Subcutaneous abdominal adipose tissue (tissue), 5 donors: Measurements from ENCODE around the gene ITPR1.

ENCODE experiments used
- H3K27ac ChIP-seq: one replicate; pipeline ENCODE4 v1.7.0; 2013; ENCODE audit warnings: low read depth, mild to moderate bottlenecking, inconsistent platforms, low read length, moderate library complexity
- H3K27me3 ChIP-seq, 5 donors: one replicate each; pipeline ENCODE4 v1.7.0; 2013; ENCODE audit warnings: low read length in 5 of 5, inconsistent platforms in 1 of 5; ENCODE audit not compliant: control insufficient read depth in 5 of 5, insufficient read depth in 4 of 5
- H3K36me3 ChIP-seq, 5 donors: one replicate each; pipeline ENCODE4 v1.7.0; 2013; ENCODE audit warnings: low read length in 5 of 5; ENCODE audit not compliant: control insufficient read depth in 5 of 5, insufficient read depth in 5 of 5
- H3K4me1 ChIP-seq, 5 donors: one replicate each; pipeline ENCODE4 v1.7.0; 2013; ENCODE audit warnings: low read length in 5 of 5, mild to moderate bottlenecking in 3 of 5, moderate library complexity in 1 of 5; ENCODE audit not compliant: control insufficient read depth in 5 of 5, insufficient read depth in 5 of 5
- H3K4me3 ChIP-seq, 5 donors: one replicate each; pipeline ENCODE4 v1.7.0; 2013; ENCODE audit warnings: low read length in 5 of 5, low read depth in 1 of 5
- H3K9ac ChIP-seq, 5 donors: one replicate each; pipeline ENCODE4 v1.7.0; 2013; ENCODE audit warnings: low read length in 5 of 5, mild to moderate bottlenecking in 4 of 5, moderate library complexity in 3 of 5
- H3K9me3 ChIP-seq, 5 donors: one replicate each; pipeline ENCODE4 v1.7.0; 2013; ENCODE audit warnings: low read length in 5 of 5; ENCODE audit not compliant: control insufficient read depth in 5 of 5
- donor health status: healthy.
- donor health status: healthy.
- donor health status: healthy.
- donor health status: healthy.
- donor health status: healthy.

The ITPR1 gene

DNA sequence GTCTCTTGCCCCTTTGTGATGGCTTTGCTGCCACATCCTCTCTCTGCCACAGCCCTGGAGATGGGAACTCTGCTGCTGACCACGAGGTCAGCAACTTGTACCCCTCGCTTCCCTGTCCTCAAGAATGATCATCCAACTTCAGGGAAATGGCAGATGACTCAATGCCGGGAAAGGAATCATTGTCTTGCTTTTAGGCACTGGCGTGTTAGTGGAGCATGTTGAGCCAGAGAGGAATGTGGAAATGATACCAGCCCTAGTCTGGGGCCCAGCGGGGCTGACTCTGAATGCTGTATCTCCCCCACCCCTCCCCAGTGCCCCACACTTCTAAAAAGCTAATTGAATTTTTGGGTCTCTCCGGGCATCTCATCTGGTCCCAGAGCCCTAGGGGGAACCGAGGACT lies 301.2 kb downstream of the ITPR1 start:
- no peak overlapping the region for H3K27ac ChIP-seq
- peaks cover 5 to 29% (median 19%) of the 10 kb centered on the region in 5 donors for H3K36me3 ChIP-seq

DNA sequence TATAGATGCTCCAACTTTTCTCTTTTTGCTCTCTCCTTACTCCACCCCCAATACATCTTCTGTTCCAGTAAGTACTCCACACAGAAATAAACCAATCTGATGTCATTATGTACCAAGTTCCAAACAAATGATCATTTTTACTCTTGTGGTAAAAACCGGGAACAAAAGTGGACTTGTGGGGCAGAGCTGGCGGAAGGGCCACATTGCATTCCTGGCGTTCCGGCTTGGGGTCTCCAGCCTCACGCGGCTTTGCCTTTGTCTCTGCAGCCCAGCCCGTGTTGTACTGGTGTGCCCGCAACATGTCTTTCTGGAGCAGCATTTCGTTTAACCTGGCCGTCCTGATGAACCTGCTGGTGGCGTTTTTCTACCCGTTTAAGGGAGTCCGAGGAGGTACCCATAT lies 301.6 kb downstream of the ITPR1 start:
- no peaks in the 10 kb centered on the region for H3K27me3 ChIP-seq
- no peak overlapping the region for H3K4me3 ChIP-seq
- H3K36me3 ChIP-seq = peaks cover 5 to 29% (median 19%) of the 10 kb centered on the region in 5 donors
- H3K4me1 ChIP-seq = peaks cover 0 to 3% (median 0%) of the 10 kb centered on the region in 5 donors
- H3K9ac ChIP-seq = no peak overlapping the region
- H3K9me3 ChIP-seq = peaks cover 0 to 9% (median 0%) of the 10 kb centered on the region in 5 donors
- H3K27ac ChIP-seq = no peak overlapping the region

More for the DNA sequence above, 301.2 kb downstream of the ITPR1 start:
- H3K4me3 ChIP-seq = no peak overlapping the region
- H3K4me1 ChIP-seq = peaks cover 0 to 3% (median 0%) of the 10 kb centered on the region in 5 donors
- H3K27me3 ChIP-seq = no peaks in the 10 kb centered on the region
- peaks cover 0 to 9% (median 0%) of the 10 kb centered on the region in 5 donors for H3K9me3 ChIP-seq
- no peak overlapping the region for H3K9ac ChIP-seq

DNA sequence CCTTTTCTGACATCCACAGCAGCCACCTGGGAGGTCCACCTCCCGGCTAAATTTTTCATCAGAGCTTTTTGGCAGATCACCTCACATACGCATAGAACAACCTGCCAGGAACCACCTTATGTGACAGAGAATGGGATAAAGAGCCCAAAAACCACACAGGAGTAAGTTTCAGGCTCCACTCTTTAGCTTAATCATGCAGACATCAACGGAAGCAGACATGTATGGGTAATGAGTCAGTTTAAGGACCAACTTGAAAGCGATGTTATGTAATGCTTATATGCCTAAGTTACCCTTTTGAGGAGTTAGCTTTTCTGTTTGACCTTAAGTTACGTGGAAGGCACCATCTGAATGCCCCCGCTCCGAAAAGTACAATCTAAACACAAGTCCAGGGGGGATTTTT lies 302.8 kb downstream of the ITPR1 start:
- no peak overlapping the region for H3K27ac ChIP-seq
- H3K4me1 ChIP-seq = peaks cover 0 to 3% (median 0%) of the 10 kb centered on the region in 5 donors
- H3K27me3 ChIP-seq = no peaks in the 10 kb centered on the region
- H3K9me3 ChIP-seq = peaks cover 0 to 9% (median 0%) of the 10 kb centered on the region in 5 donors
- no peak overlapping the region for H3K9ac ChIP-seq
- peaks cover 2 to 28% (median 14%) of the 10 kb centered on the region in 5 donors for H3K36me3 ChIP-seq
- no peak overlapping the region for H3K4me3 ChIP-seq

GRCh38 chr3:4797201-4797705 lies 304.1 kb downstream of the ITPR1 start:
- Histone ChIP-seq H3K27me3 (no peaks in the 10 kb centered on the region), H3K27ac (no peak overlapping the region), H3K9ac (no peak overlapping the region), H3K4me1 (peaks cover 0 to 3% (median 0%) of the 10 kb centered on the region in 5 donors), H3K36me3 (peaks cover 3 to 18% (median 6%) of the 10 kb centered on the region in 5 donors), H3K4me3 (no peak overlapping the region), H3K9me3 (peaks cover 0 to 5% (median 0%) of the 10 kb centered on the region in 5 donors)

DNA sequence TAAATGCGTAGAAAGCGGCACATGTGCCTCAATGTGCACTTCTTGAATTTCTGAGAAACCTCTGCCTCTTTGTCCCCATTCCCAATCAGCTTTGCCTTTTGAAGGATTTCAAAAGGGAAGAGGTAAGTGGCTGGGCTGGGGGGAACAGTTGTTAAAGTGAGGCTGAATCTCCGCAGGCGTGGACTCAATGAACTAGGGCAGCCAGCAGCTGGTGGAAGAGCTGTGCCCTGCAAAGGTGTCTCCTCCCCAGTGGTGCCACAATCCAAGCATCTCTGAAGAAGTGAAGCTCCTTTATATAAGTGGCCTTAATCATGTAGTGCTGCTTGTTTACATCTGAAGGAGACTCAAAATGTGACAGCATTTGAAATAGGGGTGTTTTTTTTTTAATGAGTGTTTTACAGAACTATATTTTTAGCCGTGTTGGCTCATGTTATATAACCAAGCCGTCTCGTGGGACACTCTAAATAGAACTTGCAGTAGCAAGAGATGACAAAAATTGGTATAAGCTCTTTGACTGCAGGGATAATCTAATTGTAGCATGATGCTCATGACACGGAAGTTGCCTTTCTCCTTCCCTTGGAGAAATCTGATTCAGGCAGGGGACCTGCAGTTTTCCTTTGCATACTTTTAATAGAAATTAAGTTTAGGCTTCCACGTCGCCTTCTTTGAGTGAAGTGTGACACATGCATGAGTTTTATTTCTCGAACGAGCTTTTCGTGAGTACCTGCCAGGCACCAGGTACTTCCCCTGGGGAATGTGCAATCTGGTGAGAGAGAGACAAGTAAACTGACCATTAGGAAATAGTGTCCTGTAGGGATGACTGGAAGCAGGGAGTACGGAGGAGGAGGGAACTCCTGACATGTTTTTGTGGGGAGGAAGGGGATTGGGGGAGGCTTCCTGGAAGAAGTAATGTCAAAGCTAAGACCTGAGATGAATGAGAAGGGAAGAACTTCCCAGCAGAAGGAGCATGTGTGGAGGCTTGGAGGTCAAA lies 306.4 kb downstream of the ITPR1 start:
- Histone ChIP-seq H3K4me3 (no peak overlapping the region), H3K9ac (no peak overlapping the region), H3K4me1 (peaks cover 0 to 5% (median 0%) of the 10 kb centered on the region in 5 donors), H3K36me3 (peaks cover 3 to 18% (median 8%) of the 10 kb centered on the region in 5 donors), H3K27me3 (no peaks in the 10 kb centered on the region), H3K9me3 (peaks cover 0 to 5% (median 0%) of the 10 kb centered on the region in 5 donors), H3K27ac (no peak overlapping the region)

- H3K9me3 ChIP-seq = peaks cover 0 to 5% (median 0%) of the 10 kb centered on the region in 5 donors
- H3K4me3 ChIP-seq = no peak overlapping the region
- no peak overlapping the region for H3K27ac ChIP-seq
- no peaks in the 10 kb centered on the region for H3K27me3 ChIP-seq
- H3K9ac ChIP-seq = no peak overlapping the region
- H3K4me1 ChIP-seq = peaks cover 0 to 7% (median 0%) of the 10 kb centered on the region in 5 donors
- peaks cover 3 to 20% (median 9%) of the 10 kb centered on the region in 5 donors for H3K36me3 ChIP-seq
Measured at GRCh38 chr3:4800595-4800994, 307.4 kb downstream of the ITPR1 start.

DNA sequence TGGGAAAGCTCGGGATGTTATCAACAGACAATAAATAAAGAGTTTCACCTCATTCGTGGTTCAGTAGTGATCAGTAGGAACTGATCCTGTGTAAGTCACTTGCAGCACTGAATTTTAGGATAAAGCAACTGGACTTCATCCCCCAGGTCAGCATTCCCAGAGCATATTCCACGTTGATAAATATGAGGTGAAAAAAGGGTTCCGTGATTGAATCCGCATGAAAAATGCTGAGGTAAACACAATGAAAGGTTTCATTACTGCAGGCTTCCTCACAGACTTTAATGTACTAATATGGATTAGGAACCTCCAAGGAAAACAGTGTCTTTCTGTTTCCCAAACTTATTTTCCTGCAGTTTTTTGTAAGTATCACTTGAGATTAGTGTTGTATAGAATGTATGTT lies 308.7 kb downstream of the ITPR1 start:
- Histone ChIP-seq H3K9me3 (peaks cover 0 to 4% (median 0%) of the 10 kb centered on the region in 5 donors), H3K4me1 (peaks cover 0 to 7% (median 0%) of the 10 kb centered on the region in 5 donors), H3K27me3 (no peaks in the 10 kb centered on the region), H3K4me3 (no peak overlapping the region), H3K9ac (no peak overlapping the region), H3K27ac (no peak overlapping the region), H3K36me3 (peaks cover 3 to 25% (median 9%) of the 10 kb centered on the region in 5 donors)

- no peaks in the 10 kb centered on the region for H3K9me3 ChIP-seq
- peaks cover 3 to 23% (median 11%) of the 10 kb centered on the region in 5 donors for H3K36me3 ChIP-seq
- no peak overlapping the region for H3K9ac ChIP-seq
- H3K4me3 ChIP-seq = no peak overlapping the region
- no peaks in the 10 kb centered on the region for H3K27me3 ChIP-seq
- H3K27ac ChIP-seq = no peak overlapping the region
- H3K4me1 ChIP-seq = peaks cover 0 to 7% (median 0%) of the 10 kb centered on the region in 5 donors
Measured at GRCh38 chr3:4802903-4803302, 309.8 kb downstream of the ITPR1 start.

DNA sequence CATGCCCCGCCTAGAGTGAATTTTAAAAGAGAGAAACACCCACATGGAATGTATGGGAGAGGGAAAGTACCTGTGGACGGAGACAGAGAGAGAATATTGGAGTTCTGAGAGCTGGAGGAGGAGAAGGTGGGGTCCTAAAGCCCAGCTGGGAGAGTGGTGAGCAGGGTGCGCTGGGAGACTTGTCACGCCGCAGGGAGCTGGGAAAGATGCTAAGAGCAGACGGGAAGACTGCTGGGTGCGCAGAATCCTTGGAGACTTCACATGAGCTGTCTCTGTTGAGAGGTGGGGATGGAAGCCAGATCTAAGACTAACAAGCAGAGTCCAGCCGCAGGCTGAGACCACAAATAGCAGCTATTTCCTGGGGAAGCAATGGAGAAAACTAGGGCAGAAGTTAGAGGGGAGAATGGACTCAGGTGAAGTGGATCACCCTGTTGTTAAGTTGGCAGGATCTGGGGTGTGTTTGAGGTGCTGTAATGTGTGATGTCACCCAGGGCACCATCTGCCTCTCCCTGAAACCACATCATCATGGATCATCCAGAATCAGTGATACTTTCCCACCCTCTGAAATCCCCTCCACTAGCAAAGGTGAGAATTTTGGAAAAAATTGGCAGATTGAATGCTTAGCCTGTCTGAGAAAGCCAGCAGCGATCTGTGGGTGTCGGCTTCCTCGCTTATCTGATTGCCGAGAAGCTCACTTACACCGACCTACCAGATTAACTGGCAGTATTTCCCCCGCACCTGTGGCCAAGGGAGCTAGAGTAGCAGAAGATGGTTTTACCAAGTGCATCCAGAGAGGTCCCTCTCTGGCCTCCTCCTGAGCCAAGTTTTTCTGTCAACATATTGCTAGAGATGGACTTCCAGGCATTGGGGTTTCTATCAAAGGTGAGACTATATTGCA lies 311.3 kb downstream of the ITPR1 start:
- H3K9ac ChIP-seq = no peak overlapping the region

More for the DNA sequence above, 311.3 kb downstream of the ITPR1 start:
- Histone ChIP-seq H3K27me3 (no peaks in the 10 kb centered on the region), H3K4me3 (no peak overlapping the region), H3K36me3 (peaks cover 3 to 23% (median 14%) of the 10 kb centered on the region in 5 donors), H3K27ac (no peak overlapping the region), H3K9me3 (no peaks in the 10 kb centered on the region), H3K4me1 (peaks cover 0 to 7% (median 0%) of the 10 kb centered on the region in 5 donors)
